CD4-positive, alpha-beta T cell treated with Interleukin-15 for 4 hours (primary cell): Measurements from ENCODE around the gene NOS1AP.
A peak's percentile ranks its signal among the peaks of the same experiment; 100 is the strongest.
"Not testable (repeated sequence)": the region's sequence is repeated elsewhere in the genome, so short reads cannot be mapped to it uniquely, and the experiment has no call there.

ENCODE experiments used
- DNase-seq: peaks from one replicate; pipeline ENCODE4 v3.0.0-alpha.2; 2020; ENCODE audit warnings: low spot score

NOS1AP gene

DNA sequence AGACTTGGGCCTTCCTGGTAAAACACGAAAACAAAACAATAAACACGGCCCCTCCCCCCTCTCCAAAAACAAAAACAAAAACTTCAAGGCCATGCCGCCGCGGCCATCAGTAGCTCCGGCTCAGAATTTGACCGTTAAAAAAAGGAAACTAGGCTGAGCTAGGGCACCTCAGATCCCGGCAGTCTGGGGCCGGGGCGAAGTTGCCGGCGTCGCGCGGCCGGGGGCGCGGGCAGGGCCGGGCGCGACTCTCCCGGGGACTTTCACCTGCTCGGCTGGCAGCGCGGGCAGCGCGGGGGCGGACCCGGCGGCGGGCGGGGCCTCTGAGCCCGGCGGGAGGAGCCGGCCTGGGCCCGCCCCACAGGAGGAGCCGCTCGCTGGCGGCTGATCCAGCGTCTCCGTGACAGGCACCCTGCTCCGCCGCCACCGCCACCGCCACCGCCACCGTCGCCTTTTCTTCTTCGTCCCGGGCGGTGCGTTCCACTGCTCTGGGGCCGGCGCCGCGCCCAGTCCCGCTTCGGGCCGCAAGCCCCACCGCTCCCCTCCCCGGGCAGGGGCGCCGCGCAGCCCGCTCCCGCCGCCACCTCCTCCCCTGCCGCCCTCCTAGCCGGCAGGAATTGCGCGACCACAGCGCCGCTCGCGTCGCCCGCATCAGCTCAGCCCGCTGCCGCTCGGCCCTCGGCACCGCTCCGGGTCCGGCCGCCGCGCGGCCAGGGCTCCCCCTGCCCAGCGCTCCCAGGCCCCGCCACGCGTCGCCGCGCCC, at the start of gene NOS1AP:
TSS of gene NOS1AP (plus strand) at position 358 of the 760 bp plus-strand sequence. CDS start 487 bp downstream, outside the sequence.
- peak; percentile 62 for DNase-seq

DNA sequence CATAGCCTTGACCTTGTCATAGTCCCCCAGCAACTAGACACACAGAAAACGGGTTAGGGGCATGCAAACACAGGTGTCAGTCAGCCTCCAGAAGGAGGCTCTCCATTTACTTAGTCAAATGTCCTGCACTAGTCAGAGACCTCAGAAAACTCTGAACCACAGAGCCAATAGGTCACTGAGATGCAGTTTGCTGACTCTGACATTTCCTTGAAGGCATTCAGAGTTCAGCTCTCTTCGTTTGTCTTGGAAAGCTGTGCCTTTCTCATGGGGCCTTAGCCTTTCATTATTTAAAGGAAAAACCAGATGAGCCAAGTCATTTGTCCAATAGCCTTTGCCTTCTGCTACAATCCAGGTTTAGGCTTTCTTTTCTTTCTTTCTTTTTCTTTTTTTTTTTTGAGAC, 49.3 kb upstream of the NOS1AP start:
- no peak for DNase-seq

DNA sequence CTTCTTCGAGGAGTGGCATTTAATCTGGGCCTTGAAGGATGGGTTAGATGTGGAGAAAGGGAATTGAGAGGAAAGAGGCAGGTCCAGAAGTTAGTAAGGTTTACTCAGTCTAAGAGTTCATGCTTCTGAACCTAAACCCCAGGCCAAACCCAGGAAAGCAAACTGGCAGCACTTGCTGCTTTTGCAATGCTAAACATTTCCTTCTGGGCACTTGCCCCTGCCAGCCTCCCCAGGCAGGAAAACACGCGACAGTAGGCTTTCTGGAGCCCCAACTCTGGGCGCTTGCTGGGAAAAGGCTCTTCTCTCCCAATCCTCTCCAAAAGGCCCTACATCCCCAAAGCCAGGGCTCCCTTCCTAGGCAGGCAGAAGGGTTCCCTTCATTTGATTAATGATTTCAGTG, 48.4 kb upstream of the NOS1AP start:
- no peak for DNase-seq

DNA sequence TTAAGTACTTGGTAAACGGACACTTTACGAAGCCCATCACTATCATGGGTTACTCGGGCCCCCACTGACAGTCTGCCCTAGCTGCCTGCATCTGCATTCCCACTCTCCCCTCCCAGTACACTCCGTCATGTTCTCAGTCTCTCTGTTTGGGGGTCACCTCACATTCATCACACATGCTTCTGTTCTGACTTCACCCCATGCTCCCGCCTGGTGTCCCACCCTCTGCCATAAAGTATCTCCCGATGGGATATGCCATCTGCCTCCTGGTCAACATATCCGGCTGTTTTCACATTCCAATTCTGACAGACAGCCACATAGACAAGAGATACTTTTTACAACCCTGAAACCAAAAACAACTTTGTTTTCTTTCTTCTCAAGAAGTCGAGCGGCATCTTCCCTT, 46.9 kb upstream of the NOS1AP start:
- DNase-seq = no peak

DNA sequence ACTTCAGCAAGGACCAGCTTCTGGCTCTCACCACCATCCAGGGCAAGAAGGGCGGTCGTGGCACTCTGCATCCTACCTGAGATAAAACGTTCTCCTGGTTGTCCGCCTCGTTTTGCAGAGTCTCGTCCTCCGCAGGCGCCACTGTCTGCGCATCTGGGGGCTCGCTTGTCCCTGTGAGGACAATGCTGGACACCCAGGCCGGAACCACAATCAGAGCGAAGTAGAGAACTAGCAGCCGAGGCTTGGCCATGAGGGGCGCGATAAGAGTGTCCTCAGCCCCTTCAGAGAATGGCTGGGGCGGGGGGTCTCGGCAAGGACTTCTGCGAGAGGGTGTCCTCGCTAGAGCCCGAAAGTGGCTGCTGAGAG, 46.3 kb upstream of the NOS1AP start:
- DNase-seq = no peak

DNA sequence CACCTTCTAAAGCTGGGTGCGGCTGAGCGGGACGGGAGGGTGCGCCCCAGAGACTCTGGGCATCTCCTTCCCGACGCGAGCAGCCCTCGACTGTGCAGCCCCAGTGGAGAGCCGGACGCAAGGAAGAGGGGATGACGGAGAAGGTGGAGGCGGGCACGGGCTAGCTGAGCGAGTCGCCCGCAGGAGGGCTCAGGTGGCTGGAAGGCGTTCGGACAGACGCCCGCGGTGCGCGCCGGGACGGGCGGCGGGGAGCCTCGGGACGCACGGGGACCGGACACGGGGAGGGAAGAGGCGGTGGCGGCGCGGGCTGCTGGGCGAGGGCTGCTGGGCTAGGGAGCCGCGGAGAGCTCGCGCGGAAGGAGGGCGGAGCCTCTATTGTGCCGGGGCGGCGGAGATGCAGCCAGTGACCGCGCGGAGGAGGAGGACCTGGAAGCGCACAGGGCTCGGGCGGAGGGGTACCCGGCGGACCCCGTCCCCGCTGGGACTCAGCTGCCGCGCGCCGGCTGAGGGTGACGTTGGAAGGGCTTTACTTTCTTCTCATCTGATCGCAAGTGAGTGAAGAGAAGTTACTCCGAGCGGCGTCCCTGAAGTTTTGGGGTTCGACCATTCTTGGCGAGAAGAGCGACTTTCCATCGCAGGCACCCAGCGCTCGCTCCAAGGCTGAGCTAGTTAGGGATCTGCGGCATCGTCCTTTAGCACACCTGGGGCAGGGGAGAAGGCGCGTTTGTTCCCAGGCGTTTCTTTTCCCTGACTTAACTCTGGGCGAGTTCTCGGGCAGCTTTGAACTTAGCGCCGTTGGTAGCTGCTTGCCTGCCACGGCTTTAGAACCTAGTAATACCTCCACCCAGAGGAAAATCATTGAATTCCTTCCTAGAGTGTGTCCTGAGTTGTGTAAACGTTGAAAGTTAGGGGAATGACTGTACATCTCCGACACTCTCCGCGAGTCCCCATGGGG, 45.7 kb upstream of the NOS1AP start, which contains the start of gene OLFML2B:
TSS of gene OLFML2B (minus strand) at position 323 of the 955 bp plus-strand sequence. CDS start 439 bp downstream, outside the sequence.
- peak; percentile 18 for DNase-seq

DNA sequence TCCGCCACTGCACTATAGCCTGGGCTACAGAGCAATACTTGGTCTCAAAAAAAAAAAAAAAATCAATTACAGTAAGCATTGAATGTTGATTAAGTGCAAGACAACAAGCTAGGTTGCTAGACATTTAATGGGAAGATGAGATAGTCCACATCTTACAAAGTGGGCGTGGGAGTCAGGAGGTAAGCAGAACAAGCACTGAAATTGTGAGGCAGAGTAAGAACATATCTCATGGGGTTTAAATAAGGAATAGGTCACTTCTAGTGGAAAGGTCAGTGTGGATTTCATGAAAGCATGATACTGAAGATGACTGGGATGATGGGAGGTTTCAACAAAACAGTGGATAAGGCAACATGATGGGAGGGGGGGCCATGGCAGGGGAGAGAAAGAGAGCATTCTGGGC, 44.0 kb upstream of the NOS1AP start:
- DNase-seq = no peak

DNA sequence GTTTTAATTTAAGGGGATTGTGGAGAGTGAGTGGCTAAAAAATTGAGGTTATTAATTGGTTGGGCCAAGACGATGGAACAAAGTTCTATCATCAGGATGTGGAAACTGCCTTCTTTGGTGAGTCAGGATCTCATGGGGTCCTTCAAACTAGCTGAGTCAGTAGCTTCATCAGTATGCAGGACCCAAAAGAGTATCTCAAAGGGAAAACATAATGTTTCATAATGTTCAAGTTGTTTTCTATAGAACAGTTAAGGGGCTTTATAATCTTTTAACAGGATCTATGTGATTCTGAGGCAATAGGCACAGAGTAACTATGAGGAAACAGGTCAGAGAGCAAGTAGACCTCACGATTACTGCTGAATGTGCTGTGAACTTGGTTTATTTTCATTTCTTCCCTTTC, 42.6 kb upstream of the NOS1AP start:
- DNase-seq = no peak

DNA sequence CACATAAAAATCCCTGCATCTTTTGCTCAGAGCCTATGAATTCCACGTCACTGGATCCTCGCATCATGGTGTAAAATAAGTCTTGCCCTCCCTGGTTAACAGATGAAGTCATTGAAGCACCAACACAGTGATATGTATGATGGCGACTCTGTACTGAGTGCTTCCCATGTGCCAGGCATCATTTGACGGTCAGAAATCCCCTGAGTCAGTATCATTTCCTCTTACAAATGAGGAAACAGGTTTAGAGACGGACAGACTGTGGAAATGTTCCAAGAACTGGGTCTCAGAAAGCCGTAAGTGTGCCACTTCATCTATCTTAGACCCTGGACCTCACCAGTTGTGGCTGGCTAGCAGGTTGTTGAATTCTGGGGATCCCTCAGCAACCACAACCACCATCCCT, 40.8 kb upstream of the NOS1AP start:
- no peak for DNase-seq

DNA sequence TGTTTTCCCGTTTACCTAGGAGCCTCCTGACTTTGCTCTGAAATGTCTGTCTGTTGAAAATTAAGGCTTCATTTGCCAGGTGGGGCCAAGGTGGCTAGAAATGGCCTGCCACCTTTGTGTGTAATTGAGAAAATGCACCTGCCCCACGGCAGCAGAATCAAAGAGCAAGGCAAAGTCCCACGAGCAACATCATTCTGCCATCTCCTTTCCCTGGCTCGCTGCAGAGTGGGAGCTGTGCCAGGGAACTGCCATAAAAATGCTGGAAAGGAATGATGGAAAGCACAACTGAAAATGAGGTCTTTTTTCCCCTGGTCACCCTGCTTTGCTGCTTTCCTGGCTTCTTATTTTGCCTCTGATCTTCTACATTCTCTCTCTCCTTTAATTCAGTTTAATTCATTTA, 40.3 kb upstream of the NOS1AP start:
- no peak for DNase-seq

DNA sequence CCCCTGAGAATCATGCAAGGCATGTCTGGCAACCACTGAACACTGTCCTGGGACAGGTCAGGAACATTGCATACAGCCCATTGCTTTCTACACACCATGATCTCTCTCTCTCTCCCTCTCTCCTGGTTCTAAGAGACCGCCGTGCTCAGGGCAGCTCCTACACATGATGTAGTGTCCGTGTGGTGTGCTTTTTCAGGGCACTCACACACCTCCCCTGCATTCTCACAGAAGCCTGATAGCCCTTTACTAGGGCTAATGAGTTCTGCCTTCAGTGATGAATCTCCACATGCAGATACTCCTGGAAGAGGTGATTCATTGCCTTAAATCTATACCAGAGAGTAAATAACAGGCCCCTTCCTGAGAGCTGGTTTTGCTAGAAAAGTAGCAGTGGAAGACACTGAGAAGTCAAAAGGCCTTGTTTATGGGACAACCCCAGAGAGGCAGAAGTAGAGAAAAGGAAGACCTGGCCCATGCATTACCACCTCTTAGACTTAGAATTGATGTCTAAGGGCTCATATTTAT, 38.7 kb upstream of the NOS1AP start:
- DNase-seq = no peak

DNA sequence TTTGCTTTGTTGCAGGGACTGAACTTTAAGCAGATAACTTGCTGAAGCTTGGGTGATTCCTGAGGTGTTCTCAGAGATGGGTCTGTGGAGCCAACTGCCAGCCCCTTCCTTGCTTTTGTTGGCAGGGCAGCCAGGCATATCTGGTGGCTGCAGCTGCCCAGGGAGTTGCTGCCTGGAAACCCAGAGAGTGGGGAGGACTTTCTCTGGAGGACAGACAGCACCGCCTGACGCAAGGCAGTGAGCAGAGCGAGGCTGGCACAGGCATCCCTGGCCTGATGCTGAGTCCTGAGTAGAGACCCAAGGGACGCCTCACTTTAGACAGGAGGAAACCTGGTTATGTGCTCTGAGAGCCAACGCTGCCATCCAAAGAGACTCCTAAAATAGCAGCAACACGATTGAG, 36.1 kb upstream of the NOS1AP start:
- no peak for DNase-seq

DNA sequence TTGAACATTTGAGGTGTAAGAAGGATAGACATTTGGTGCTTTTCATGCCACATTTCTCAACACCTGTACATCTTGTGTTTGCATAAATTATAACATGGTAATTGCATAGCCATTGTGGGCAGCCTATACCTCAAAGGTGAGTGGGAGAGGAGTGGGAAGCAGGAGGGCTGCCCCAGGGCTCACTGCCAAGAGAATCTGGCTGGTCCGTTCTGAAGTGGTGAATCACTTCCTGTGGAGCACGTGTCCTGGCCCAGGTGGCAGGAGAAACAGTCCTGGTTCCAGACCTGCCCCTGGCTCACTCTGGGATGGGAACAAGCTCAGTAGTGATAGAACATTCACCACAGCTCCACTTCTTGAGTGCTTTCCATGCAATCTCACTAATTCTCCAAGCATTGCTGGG, 34.2 kb upstream of the NOS1AP start:
- no peak for DNase-seq

DNA sequence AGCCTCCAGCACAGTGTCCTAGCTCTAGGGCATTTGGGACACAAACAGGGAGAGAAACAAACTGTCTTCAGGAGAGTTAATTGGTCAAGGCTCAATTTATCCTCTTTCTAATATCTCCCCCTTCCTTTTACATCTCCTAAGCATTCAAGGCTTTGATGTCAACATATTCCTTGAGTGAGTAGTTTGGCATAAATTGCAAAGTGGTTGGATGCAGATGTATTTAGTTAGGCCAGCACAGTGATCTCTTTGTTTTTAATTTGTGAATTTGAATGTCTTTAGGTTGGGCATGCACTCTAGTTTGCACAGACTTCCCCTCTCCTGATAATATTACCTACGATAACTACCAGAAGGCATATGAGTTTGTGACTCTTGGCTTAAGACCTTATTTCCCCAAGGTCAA, 33.3 kb upstream of the NOS1AP start:
- DNase-seq = no peak

DNA sequence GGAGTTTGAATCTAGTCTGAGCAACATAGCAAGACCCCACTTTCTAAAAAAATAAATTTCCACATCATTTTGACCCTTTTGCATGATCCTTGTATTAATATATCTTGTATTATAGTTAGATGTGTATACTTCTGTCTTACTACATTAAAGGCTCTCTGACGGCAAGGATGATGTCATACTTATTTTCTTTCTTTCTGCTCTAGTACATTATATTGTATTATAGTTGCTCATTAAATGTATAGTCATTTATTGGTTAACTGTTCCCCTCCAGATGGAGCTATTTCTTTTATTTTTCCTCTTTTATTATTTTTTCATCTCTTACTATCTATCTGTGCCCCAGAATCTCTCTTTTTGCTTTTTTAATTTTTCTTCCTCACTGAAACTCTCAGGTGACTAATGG, 30.9 kb upstream of the NOS1AP start:
- DNase-seq = no peak

DNA sequence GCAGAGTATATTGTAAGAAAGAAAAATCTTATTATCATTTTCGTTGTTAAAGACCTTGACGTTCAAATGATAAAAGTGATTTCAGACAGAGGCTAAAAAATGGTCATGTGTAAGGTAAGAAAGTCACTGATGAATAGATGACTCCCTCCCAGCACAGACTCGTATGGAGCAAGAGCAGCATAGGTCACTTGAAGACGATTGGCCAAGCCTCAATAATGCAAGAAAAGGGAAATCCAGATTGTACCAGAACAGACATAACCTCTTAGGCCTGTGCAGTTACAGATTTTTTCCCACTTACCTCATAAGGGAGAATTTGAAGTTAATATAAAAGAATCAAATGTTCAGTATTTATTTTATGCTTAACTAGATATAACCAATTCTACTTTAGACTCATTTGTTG, 29.5 kb upstream of the NOS1AP start:
- DNase-seq = no peak

DNA sequence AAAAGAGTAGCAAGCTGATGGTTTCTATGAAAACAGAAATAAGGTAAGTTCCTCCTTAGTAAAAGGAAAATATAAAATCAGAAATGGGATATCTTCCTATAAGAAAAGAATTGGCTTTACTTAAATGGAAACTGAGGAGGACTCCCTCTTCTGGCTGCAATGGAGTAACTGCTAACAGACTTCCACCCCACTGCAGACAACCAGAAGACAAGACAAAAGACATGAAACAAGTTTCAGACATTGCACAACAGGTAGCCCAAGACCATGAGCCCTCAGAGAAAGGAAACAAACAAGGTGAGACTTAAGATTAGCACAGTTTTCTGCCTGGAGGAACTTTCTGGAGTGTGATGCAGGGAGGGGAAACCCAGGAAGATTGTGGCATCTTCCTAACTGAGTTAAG, 28.8 kb upstream of the NOS1AP start:
- no peak for DNase-seq

DNA sequence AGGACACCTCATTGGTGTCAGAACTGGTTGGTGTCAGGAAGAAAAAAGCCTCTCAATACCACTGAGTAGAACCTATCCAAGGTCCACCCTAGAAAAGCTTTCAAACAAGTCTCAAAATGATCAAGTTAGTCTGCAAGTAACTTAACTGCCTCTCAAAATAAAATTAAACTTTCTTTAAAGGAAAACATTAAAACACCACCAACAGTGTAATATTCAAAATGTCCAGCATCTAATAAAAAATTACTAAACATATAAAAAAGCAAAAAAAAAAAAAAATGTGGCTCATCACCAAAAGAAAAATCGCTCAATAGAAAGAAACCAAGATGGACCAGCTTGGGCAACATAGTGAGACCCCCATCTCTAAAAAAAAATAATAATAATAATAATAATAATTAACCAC, 27.1 kb upstream of the NOS1AP start:
- no peak for DNase-seq

DNA sequence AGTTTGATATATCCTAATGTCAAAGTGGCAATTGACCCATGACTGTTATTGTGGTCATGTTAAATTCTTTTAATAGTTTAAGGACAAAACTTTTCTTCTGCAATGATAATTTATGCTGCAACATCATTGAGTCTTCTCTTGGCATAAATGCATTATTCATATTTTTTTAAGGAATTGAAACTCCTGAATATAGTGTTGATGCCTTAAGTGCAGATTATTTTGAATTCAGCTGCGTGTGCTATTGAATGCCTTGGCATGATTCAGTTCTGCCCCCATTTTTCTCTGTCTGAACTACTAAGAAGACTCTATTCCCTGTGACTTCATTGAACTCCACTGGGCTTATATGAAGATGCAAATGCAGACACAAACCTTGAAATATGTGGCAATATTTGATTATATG, 22.6 kb upstream of the NOS1AP start:
- no peak for DNase-seq

DNA sequence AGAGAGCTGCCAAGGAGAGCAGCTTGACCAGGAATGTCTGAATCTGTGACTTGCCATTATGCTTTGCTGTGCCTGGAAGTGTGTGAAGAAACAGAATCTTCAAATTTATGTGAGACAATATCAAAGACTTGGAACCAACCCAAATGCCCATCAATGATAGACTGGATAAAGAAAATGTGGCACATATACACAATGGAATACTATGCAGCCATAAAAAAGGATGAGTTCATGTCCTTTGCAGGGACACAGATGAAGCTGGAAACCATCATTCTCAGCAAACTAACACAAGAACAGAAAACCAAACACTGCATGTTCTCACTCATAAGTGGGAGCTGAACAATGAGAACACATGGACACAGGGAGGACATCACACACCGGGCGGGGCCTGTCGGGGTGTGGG, 15.5 kb upstream of the NOS1AP start:
- DNase-seq = not testable (repeated sequence)

DNA sequence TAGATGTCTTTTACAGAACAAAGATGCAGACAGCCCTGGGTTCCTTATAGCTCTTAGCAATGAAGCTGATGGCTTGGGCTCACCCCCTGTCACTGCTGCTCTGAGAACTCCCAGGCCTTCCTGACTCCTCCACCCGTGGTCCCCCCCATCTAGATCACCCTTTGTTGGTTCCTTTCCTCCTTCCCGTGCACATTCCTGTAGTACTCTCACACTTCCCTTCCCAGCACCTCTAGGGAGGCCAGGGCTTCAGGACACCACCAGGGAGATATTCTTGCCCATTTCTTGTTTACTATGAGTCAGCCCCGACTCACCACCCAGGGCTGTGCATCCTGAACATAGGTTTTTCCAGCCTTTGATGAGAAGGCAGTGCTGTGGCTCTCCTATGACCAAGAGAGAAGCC, 14.4 kb upstream of the NOS1AP start:
- DNase-seq = no peak

DNA sequence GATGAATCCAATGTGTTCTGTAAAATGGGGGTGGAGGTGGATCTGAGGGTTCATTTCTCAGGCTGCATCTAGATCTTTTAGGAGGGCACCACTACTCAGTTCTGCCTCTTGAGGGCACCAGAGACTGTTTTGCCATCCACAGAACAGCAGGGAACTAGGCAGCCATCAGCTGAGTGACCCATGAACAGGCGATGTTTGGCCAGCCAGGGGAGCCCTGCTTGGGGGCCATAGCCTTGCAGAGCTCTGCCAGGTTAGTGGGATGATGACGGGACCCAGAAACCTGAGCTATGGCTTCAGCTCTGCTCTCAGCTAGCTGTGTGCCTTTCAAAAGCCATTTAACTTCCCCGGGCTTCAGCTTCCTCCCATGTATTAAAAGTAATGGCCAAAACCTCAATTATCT, 13.4 kb upstream of the NOS1AP start:
- peak; percentile 40 for DNase-seq

DNA sequence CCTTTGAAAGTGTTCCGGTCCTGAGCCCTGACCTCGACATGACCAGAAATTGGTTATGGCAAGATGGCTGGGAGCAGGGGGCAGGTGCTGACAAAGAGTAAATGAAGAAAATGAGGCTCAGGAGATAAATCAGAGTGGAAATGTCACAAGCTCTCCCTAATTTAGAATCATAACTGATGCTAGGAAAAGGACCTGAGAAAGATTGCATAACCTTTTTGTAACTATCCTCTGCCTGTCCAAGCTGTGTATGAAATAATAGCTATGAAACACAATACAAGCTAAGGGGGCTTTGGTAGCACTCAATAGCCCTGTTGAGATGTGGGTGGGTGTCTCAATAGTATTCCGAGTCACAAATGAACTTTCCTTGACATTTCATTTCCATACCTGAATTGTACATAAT, 12.9 kb upstream of the NOS1AP start:
- no peak for DNase-seq
